Measurements from ENCODE around the gene ATXN10. TPM values are rescaled to one million over a fixed set of nuclear protein-coding genes. Genes with fewer than 3 reads are reported as not detected.

Gene ATXN10
- total and polyA plus RNA-seq, 2 of the 8 experiments (the other 6 are each of a cell fraction or from before 2014, with no cell fraction given): 134 to 210 TPM

DNA sequence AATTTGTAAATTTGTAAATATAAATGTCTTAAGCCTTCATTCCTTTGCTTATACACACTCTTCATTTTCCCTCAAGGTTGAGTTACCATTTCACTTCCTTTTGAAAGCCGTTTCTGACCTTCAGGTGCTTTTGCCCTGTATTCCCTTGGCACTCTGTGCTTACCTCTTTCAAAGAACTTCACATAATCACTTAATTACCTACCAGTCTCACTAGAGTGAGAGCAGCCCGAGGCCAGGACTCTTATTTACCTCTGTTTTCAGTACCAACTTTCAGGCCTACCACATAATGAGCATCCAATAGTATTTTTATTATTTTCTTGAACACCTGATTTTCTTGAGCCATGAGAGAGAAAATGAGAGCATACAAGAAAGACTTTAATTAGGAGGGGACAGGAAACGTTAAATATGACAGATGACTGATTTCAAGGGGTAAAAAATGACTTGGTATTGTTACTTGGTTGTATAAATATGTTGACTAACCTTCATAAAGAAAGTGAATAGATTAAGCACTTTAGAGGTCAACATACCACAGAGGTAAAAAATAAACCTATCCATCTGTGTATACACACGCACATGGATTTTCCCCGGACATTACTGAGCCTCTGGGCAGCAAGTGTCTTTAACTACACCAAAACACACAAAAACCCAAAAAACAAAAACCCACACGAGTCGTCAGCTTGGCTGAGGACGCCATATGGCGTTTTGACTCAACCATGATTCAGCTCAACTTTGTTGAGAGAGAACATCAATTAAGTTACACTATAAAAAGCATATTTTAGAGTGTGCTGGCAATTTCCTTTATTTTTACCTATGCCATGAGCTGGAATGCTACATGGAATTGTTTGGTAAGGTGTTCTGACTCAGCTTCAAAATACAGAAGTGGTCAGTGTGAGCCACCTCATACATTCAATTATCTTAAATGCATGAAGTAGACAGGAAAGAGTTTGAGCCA, 7.6 kb downstream of the ATXN10 start:
- no peak overlapping the region for H3K23ac ChIP-seq (ENCODE audit: insufficient read length)
- H3K9ac ChIP-seq (replicated peaks in 1 of 4; ENCODE audit: extremely low read depth in 1 of 4, low read depth in 3 of 4, low read length in 3 of 4): no peak overlapping the region
- H2BK15ac ChIP-seq (ENCODE audit: low read length): no peak overlapping the region
- peaks cover 0 to 4% (median 0%) of the 10 kb centered on the region in 4 experiments; a peak in 1 of 8 replicates for H3K36me3 ChIP-seq (ENCODE audit: control insufficient read depth in 2 of 4, insufficient read depth in 4 of 4, low read length in 3 of 4)
- no peak overlapping the region for H2AFZ ChIP-seq (ENCODE audit: low read length)
- DNase-seq (ENCODE audit: low read depth in 1 of 2, low spot score in 2 of 2) (no peak), FAIRE-seq (no peak)
- H2AK5ac ChIP-seq (ENCODE audit: low read depth, low read length): no peak overlapping the region
- 88% methylated on average over 9 of the region's 9 CpGs; no CpG with 5 or more reads in 1 of the 2 experiments for WGBS, 2 experiments (ENCODE audit: extremely low coverage in 1 of 2, insufficient coverage in 1 of 2, insufficient read length in 1 of 2, insufficient replicate concordance in 2 of 2, low coverage in 1 of 2, low lambda C conversion rate in 2 of 2, missing lambda C conversion rate in 1 of 2)
- peaks cover 15% of the 10 kb centered on the region for H3K79me1 ChIP-seq (ENCODE audit: low read depth, low read length)
- H4K91ac ChIP-seq (replicated peaks; ENCODE audit: insufficient read length, low read length): no peak overlapping the region
- no peaks in the 10 kb centered on the region for H3K27me3 ChIP-seq (replicated peaks in 1 of 4; ENCODE audit: control insufficient read depth in 3 of 4, extremely low read depth in 1 of 4, insufficient read depth in 3 of 4, low read length in 3 of 4)
- H3K4me3 ChIP-seq (ENCODE audit: extremely low read depth in 1 of 4, insufficient read depth in 2 of 4, low read depth in 3 of 4, low read length in 4 of 4): no peak overlapping the region
- no peaks in the 10 kb centered on the region for H3K23me2 ChIP-seq (ENCODE audit: low read depth, low read length)
- no peak overlapping the region for H4K5ac ChIP-seq (ENCODE audit: insufficient read length, low read depth, low read length)
- no peak overlapping the region for H2BK12ac ChIP-seq (ENCODE audit: low read depth, low read length)
- H3K4me1 ChIP-seq (replicated peaks in 1 of 4; ENCODE audit: control insufficient read depth in 3 of 4, insufficient read depth in 4 of 4, low read length in 3 of 4): peaks cover 0 to 13% (median 2%) of the 10 kb centered on the region in 4 experiments; a peak in 3 of 7 replicates
- no peak overlapping the region for H3K4me2 ChIP-seq (ENCODE audit: insufficient read depth in 1 of 2, low read depth in 2 of 2, low read length in 2 of 2)
- H3K18ac ChIP-seq (ENCODE audit: extremely low read depth, low read length): no peak overlapping the region
- no peak overlapping the region for H2BK5ac ChIP-seq (ENCODE audit: low read depth, low read length)
- H2BK20ac ChIP-seq (ENCODE audit: low read length): no peak overlapping the region
- no peak overlapping the region for H3K27ac ChIP-seq (ENCODE audit: low read depth, low read length)
- peaks cover 23 to 35% of the 10 kb centered on the region in 2 experiments for H4K20me1 ChIP-seq (replicated peaks in 1 of 2; ENCODE audit: control insufficient read depth in 1 of 2, insufficient read depth in 2 of 2, low read length in 2 of 2)
- CTCF ChIA-PET (ENCODE audit: partially characterized antibody): interaction anchor here (0.8 kb wide), 1 partner anchor 22 kb away, joined by 3 read pairs; no protein-coding TSS in a partner anchor
- no peaks in the 10 kb centered on the region for H3K9me3 ChIP-seq (ENCODE audit: insufficient read depth in 2 of 2, low read depth in 1 of 2, low read length in 1 of 2)
- POLR2A ChIA-PET (ENCODE audit: partially characterized antibody): interaction anchor here (0.6 to 0.8 kb wide), 2 partner anchors 10 to 161 kb away, joined by 3 to 4 read pairs; no protein-coding TSS in a partner anchor
- no peak overlapping the region for H3K56ac ChIP-seq (replicated peaks; ENCODE audit: insufficient read length, low read depth, low read length)
- H4K8ac ChIP-seq (ENCODE audit: extremely low read depth, insufficient read depth, low read length): no peak overlapping the region
- H3K4ac ChIP-seq (replicated peaks; ENCODE audit: insufficient read length, low read depth, low read length): no peak overlapping the region
- peaks cover 20 to 97% of the 10 kb centered on the region in 2 experiments for H3K79me2 ChIP-seq (ENCODE audit: control insufficient read depth in 1 of 2, insufficient read depth in 2 of 2, low read length in 2 of 2)
- H3K14ac ChIP-seq (ENCODE audit: insufficient read length): no peak overlapping the region
- H2BK120ac ChIP-seq (replicated peaks; ENCODE audit: low read depth, low read length): no peak overlapping the region

All from H1 (cell line).